ENCODE results near the gene SCIN.
"Not testable (repeated sequence)": the region's sequence is repeated elsewhere in the genome, so short reads cannot be mapped to it uniquely, and the experiment has no call there.

The SCIN gene

GRCh38 chr7:12620371-12620770, 49.9 kb downstream of the SCIN start:
- DNase-seq = no peak

GRCh38 chr7:12623223-12623622, 52.7 kb downstream of the SCIN start:
- no peak for DNase-seq

GRCh38 chr7:12623885-12624498, 53.5 kb downstream of the SCIN start:
- no peak for DNase-seq

GRCh38 chr7:12625836-12626235, 55.3 kb downstream of the SCIN start:
- no peak for DNase-seq

- DNase-seq = no peak
Measured at GRCh38 chr7:12629816-12630512, 59.4 kb downstream of the SCIN start.

- no peak for DNase-seq
Measured at GRCh38 chr7:12630513-12630819, 59.9 kb downstream of the SCIN start.

GRCh38 chr7:12633582-12633981, 63.1 kb downstream of the SCIN start:
- DNase-seq = no peak

GRCh38 chr7:12635830-12636229, 65.3 kb downstream of the SCIN start:
- DNase-seq = no peak

- DNase-seq = no peak
Measured at GRCh38 chr7:12637328-12637727, 66.8 kb downstream of the SCIN start.

GRCh38 chr7:12637819-12638592, 67.5 kb downstream of the SCIN start:
- no peak for DNase-seq

GRCh38 chr7:12638851-12639456, 68.4 kb downstream of the SCIN start:
- DNase-seq = no peak

GRCh38 chr7:12640299-12641096, 70.0 kb downstream of the SCIN start:
- no peak for DNase-seq

- DNase-seq = no peak
Measured at GRCh38 chr7:12641196-12641595, 70.7 kb downstream of the SCIN start.

GRCh38 chr7:12642508-12642907, 72.0 kb downstream of the SCIN start:
- DNase-seq = no peak

GRCh38 chr7:12643001-12643643, 72.6 kb downstream of the SCIN start:
- no peak for DNase-seq

GRCh38 chr7:12643644-12644043, 73.1 kb downstream of the SCIN start:
- no peak for DNase-seq

- not testable (repeated sequence) for DNase-seq
Measured at GRCh38 chr7:12645212-12645611, 74.7 kb downstream of the SCIN start.

GRCh38 chr7:12646139-12646538, 75.6 kb downstream of the SCIN start:
- DNase-seq = no peak

GRCh38 chr7:12647364-12648219, 77.1 kb downstream of the SCIN start:
- DNase-seq = peak; percentile 32

GRCh38 chr7:12648704-12649261, 78.3 kb downstream of the SCIN start:
- no peak for DNase-seq

- DNase-seq = no peak
Measured at GRCh38 chr7:12649348-12649747, 78.8 kb downstream of the SCIN start.

Data from T1000 (cell line).